Spleen (tissue), 11 donors: ENCODE measurements around the gene FXYD2. TPM values are rescaled to one million over a fixed set of nuclear protein-coding genes. Genes with fewer than 3 reads are reported as not detected.

Experiments
- DNase-seq: peaks from one replicate; pipeline ENCODE4 v3.0.0-alpha.2; 2020
- H3K27ac ChIP-seq, 8 donors: fragments of 200-600 bp; sonication (generic) in 7 of 8; 1 replicate in 4 of 8; 2 replicates in 4 of 8; pipeline versions ENCODE4 v1.5.0 to v1.8.0; 2016 to 2021; ENCODE audit warnings: inconsistent platforms in 4 of 8, mild to moderate bottlenecking in 4 of 8, moderate library complexity in 1 of 8
- H3K27me3 ChIP-seq, 7 donors: fragments of 200-600 bp; sonication (generic) in 6 of 7; replicated peaks in 1 of 7; 1 replicate in 4 of 7; 2 replicates in 3 of 7; pipeline versions ENCODE4 v1.5.0 to v1.8.0; 2016 to 2021; ENCODE audit warnings: inconsistent platforms in 3 of 7, mild to moderate bottlenecking in 1 of 7
- H3K36me3 ChIP-seq, 6 donors: fragments of 200-600 bp; sonication (generic) in 5 of 6; 1 replicate in 4 of 6; 2 replicates in 2 of 6; pipeline versions ENCODE4 v1.5.0 to v1.8.0; 2016 to 2021; ENCODE audit warnings: inconsistent platforms in 2 of 6
- H3K4me1 ChIP-seq, 6 donors: fragments of 200-600 bp; sonication (generic) in 5 of 6; 1 replicate in 3 of 6; 2 replicates in 3 of 6; pipeline versions ENCODE4 v1.5.0 to v1.8.0; 2016 to 2021; ENCODE audit warnings: inconsistent platforms in 3 of 6
- H3K4me3 ChIP-seq, 8 donors: fragments of 200-600 bp; sonication (generic) in 7 of 8; 1 replicate in 4 of 8; 2 replicates in 4 of 8; pipeline versions ENCODE4 v1.5.0 to v1.8.0; 2016 to 2021; ENCODE audit warnings: inconsistent platforms in 4 of 8, mild to moderate bottlenecking in 4 of 8, moderate library complexity in 2 of 8
- H3K9me3 ChIP-seq, 8 donors: fragments of 200-600 bp; sonication (generic) in 7 of 8; 1 replicate in 4 of 8; 2 replicates in 4 of 8; pipeline versions ENCODE4 v1.5.0 to v1.8.0; 2016 to 2021; ENCODE audit warnings: inconsistent platforms in 4 of 8
- CTCF ChIP-seq, 11 experiments: fragments of 200-600 bp in 7 of 11; fragments of 450-650 bp in 4 of 11; sonication (generic) in 4 of 11; IDR thresholded peaks in 8 of 11; conservative IDR thresholded peaks in 3 of 11; 1 replicate in 7 of 11; 2 replicates in 4 of 11; pipeline versions ENCODE4 v1.4.0 to v1.8.0; 2016 to 2021; ENCODE audit warnings: antibody characterized with exemption in 11 of 11, inconsistent platforms in 4 of 11, mild to moderate bottlenecking in 1 of 11
- POLR2A ChIP-seq, 3 donors: fragments of 450-650 bp; IDR thresholded peaks; one replicate each; pipeline ENCODE4 v1.5.1; 2017; ENCODE audit warnings: antibody characterized with exemption in 3 of 3, mild to moderate bottlenecking in 1 of 3
- POLR2AphosphoS5 ChIP-seq, 3 donors: sonication (generic); formaldehyde crosslinking; IDR thresholded peaks; one replicate each; pipeline ENCODE4 v1.5.1; 2017; ENCODE audit warnings: antibody characterized with exemption in 3 of 3
- WGBS, 5 donors: extraction: QIAGEN DNeasy Blood & Tissue Kit in 3 of 5; methylation state at CpG; one replicate each; pipeline versions ENCODE4 v1.1.5 to v1.1.7; 2013 to 2018; 5-methylcytosine and 5-hydroxymethylcytosine counted together
- intact Hi-C: fragments of 100-400 bp; cut with DNase I; formaldehyde crosslinking; loops from one replicate; pipeline ENCODE4 v1.15.0; 2023; ENCODE audit warnings: low total_unique reads
- polyA plus RNA-seq, 3 donors: library from polyadenylated mRNA; stranded (reverse); fragments of 200-250 nt; gene quantifications; one replicate each; pipeline ENCODE4 v1.2.1, GENCODE V29; 2013
- total RNA-seq, 7 donors: library from RNA; depleted of rRNA in 3 of 7; stranded (reverse); fragments of >200 nt in 3 of 7; fragmentation: NEBNext Ultra II Directional in 4 of 7; extraction: Animal tissue kit (Norgen Biotek cat#: 25700) in 4 of 7; gene quantifications; one replicate each; pipeline versions ENCODE4 v1.1.0 to v1.2.1, GENCODE V29; 2016 to 2021
- donor health status: healthy with polysubstance abuse.
- donor health status: DM: no; HTN: no; CAD: no; lungs with moderate emphysema.
- donor health status: DM: no; HTN: no; CAD: no.
- donor health status: Bipolar disorder and iron deficiency.
- donor health status: healthy.
- donor health status: DM: no; HTN: no; CAD: no.
- donor health status: DM: yes; HTN: yes; CAD: no.

FXYD2 gene
- total and polyA plus RNA-seq, 10 donors, result 4.7 to 20.0 (median 8.0) TPM

DNA sequence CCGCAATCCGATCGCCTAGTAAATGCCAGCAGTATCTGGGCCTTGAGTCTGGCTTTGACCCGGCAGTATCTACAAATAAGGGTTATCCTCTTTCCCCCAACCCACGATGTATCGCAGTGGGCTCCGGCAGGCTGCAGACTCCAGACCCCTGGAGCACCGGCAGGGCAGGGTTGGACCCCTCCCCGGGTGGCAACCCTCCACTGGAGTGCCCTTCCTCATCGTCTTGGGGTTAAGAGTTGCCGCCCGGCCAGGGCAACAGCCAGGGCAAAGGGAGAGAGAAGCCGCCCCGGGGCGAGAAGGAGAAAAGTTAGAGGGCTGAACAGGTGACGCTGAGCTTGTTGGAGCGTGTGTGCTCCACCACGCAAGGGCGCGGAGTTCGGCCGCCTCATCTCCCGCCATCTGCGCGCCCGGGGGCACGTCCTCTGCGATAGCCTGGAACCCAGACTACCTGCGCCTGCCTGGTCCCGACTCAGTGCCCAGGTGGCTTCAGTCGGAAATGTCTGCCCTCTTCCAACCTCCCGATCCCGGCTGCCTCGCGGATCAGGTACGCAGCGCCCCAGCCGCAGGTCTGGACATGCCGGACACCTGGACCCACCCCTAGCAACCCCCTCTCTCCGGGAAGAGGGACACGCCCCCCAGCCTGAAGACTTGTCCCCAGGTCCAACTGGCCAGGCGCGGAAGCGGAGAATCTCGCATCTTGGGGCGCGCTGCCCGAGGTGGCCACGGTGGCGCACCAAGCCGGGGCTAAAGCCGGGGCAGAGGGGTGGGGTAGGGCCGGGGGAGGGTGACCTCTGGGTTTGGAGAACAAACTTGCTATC is 28.7 kb downstream of the FXYD2 start:
- intact Hi-C loops, result no loop called here
- Histone ChIP-seq H3K4me1 (peaks cover 11 to 29% (median 22%) of the 10 kb centered on the region in 6 donors), H3K27me3 (peaks cover 6 to 84% (median 40%) of the 10 kb centered on the region in 7 donors), H3K27ac (no peak overlapping the region), H3K4me3 (peak overlapping the region in 4 of 8 donors; percentile 21 to 61 (median 34)), H3K9me3 (no peaks in the 10 kb centered on the region), H3K36me3 (no peaks in the 10 kb centered on the region)
- 8 to 13% (median 9%) methylated on average over 27 to 53 of the region's 53 CpGs for WGBS, 5 donors
- TF ChIP-seq POLR2AphosphoS5 (IDR thresholded peaks at IDR 0.05) (no peak), CTCF (IDR thresholded peaks at IDR 0.05 in 8 of 11, conservative IDR thresholded peaks at IDR 0.05 in 3 of 11) (no peak), POLR2A (IDR thresholded peaks at IDR 0.05) (no peak)
- no peak for DNase-seq

DNA sequence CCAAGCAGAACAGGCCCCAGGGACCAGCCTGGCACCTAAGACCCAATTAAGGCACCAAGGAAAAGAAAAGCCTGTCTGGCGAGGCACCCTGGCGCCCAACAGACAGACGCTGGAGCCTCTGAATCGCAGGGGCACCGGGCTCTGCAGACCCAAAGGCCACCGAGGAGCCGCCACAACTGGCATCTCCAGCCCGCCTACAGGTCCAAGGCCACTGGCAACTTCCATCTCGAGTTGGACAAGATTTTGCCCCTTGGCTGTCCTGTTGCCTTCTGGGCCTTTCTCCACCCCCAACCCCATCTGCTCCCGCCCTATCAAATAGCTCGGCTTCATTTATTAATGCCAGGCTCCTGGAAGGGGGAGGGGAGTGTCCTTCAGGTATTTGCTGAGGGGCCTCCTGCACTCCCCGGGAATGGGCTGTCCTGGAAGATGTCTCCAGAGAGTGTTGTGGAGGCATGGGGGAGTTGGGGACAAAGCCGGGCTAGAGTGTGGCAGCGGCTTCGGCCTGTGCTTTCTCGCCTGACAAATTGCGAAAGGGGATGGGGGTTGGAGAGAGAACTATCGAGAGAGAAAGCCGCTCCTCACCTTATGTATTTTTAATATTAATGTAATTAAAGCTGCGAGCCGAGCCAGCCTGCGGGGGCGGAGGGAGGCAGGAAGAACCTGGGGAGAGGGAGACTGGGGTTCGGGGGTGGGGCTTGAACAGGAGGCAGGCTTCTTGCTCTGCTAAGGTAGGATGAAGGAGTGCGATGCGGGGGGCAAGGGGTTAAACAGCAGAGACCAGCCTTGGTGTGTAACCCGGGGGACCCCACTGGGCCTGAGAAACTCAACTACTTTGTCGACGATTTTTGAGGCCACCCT is 29.5 kb downstream of the FXYD2 start:
- Histone ChIP-seq H3K27ac (no peak overlapping the region), H3K4me3 (no peak overlapping the region), H3K36me3 (no peaks in the 10 kb centered on the region), H3K9me3 (no peaks in the 10 kb centered on the region), H3K4me1 (peaks cover 11 to 29% (median 22%) of the 10 kb centered on the region in 6 donors), H3K27me3 (peaks cover 6 to 87% (median 40%) of the 10 kb centered on the region in 7 donors)
- intact Hi-C loops, result no loop called here
- TF ChIP-seq POLR2A (IDR thresholded peaks at IDR 0.05) (no peak), CTCF (IDR thresholded peaks at IDR 0.05 in 8 of 11, conservative IDR thresholded peaks at IDR 0.05 in 3 of 11) (no peak)
- no peak for DNase-seq
- 40 to 52% (median 47%) methylated on average over 29 of the region's 29 CpGs for WGBS, 5 donors

- peaks cover 11 to 29% (median 22%) of the 10 kb centered on the region in 6 donors for H3K4me1 ChIP-seq
- no peak overlapping the region for H3K27ac ChIP-seq
- 84 to 91% (median 89%) methylated on average over 10 of the region's 10 CpGs for WGBS, 5 donors
- no peaks in the 10 kb centered on the region for H3K9me3 ChIP-seq
- H3K4me3 ChIP-seq, result no peak overlapping the region
- DNase-seq, result no peak
- TF ChIP-seq POLR2A (IDR thresholded peaks at IDR 0.05), result no peak
- TF ChIP-seq CTCF (IDR thresholded peaks at IDR 0.05 in 8 of 11, conservative IDR thresholded peaks at IDR 0.05 in 3 of 11), result no peak
- no peak for TF ChIP-seq POLR2AphosphoS5 (IDR thresholded peaks at IDR 0.05)
- H3K36me3 ChIP-seq, result no peaks in the 10 kb centered on the region
- intact Hi-C loops, result no loop called here
- H3K27me3 ChIP-seq, result peaks cover 6 to 85% (median 40%) of the 10 kb centered on the region in 7 donors
Observed at GRCh38 chr11:117794135-117794534, 30.4 kb downstream of the FXYD2 start.

GRCh38 chr11:117793583-117793982 is 31.0 kb downstream of the FXYD2 start:
- DNase-seq, result no peak
- Histone ChIP-seq H3K4me3 (no peak overlapping the region), H3K4me1 (peaks cover 11 to 29% (median 22%) of the 10 kb centered on the region in 6 donors), H3K27me3 (peaks cover 6 to 80% (median 40%) of the 10 kb centered on the region in 7 donors), H3K27ac (no peak overlapping the region), H3K9me3 (no peaks in the 10 kb centered on the region), H3K36me3 (no peaks in the 10 kb centered on the region)
- intact Hi-C loops, result no loop called here
- WGBS, 5 donors, result 91 to 97% (median 93%) methylated on average over 9 of the region's 9 CpGs
- TF ChIP-seq POLR2AphosphoS5 (IDR thresholded peaks at IDR 0.05), result no peak
- no peak for TF ChIP-seq POLR2A (IDR thresholded peaks at IDR 0.05)
- no peak for TF ChIP-seq CTCF (IDR thresholded peaks at IDR 0.05 in 8 of 11, conservative IDR thresholded peaks at IDR 0.05 in 3 of 11)
